ENCODE data around the gene SMIM10L2A.
"Not testable (repeated sequence)": the region's sequence is repeated elsewhere in the genome, so short reads cannot be mapped to it uniquely, and the experiment has no call there.

Gene SMIM10L2A

GRCh38 chrX:135421932-135422809, at the start of gene SMIM10L2A:
TSS of gene SMIM10L2A (plus strand) at chrX:135421944. CDS start at chrX:135422132, 188 bp downstream.
- DNase-seq, result peak in 4 of 42 donors; percentile 11 to 28 (median 18)
- intact Hi-C loops (cut with DNase I), result no loop called here

DNA sequence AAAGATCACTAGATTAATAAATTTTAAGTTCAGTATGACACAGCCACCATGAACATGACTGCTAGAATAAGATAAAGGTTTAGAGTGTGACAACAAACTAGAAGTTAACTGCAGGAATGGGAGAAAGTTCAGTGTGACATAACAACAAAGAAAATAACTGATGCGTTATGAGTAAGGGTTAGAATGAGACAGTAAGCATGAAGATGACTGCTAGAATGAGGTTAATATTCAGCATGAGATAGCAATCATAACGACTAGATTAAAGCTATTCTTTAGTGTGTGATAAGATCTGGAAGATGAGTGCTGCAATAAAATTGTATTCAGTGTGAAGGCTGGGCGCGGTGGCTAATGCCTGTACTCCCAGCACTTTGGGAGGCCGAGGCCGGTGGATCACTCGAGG, 48.4 kb upstream of the SMIM10L2A start:
- no peak for DNase-seq
- intact Hi-C loops (cut with DNase I), result no loop called here

DNA sequence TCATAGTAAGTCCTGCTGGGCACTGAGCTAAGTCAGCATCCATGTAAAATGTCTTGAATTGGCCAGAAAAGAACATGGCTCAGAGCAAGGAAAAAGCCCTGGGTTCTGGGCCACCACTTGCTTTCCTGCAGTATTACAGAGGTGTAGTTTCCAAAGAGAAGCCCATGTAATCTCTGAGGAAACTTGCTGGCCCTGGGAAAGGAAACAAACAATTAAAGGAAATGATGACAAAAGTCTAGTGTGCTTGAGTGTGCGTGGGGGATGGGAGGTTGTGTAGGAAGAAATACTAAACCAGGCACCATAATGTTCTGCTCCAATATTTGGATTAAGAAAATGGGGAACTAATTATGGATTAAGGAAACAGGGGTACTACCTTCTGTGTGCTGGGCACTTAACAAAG, 39.5 kb upstream of the SMIM10L2A start:
- intact Hi-C loops (cut with DNase I), result no loop called here
- no peak for DNase-seq

- DNase-seq, result no peak
- intact Hi-C loops (cut with DNase I), result no loop called here
Observed at GRCh38 chrX:135383249-135383648, 38.5 kb upstream of the SMIM10L2A start.

DNA sequence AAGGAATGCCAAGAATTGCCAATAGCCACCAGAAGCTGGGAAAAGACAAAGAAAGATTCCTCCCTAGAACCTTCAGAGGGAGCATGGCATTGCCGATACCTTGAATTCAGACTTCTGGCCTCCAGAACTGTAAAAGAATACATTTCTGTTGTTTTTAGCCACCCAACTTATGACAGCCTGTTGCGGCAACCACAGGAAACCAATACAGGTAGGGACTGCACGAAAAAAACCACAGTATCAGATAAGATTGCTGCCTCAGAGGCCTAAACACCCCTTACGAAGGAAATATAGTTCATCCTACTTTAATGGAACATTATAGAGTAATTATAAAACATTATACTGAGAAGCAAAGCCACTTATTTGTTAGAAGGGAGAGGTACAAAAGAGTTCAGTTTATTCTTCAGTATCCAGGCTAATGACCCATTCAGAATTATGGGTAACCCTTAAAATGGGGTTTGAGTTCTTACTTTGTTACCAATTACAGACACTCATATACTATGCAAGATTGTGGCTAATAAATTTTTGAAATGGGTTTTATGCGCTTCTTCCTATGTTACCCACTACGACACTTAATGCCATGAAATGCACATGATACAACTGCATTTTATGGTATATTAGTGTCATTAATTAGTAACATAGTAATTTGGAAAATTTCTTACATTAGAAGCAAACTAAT, 37.4 kb upstream of the SMIM10L2A start:
- DNase-seq, result no peak
- intact Hi-C loops (cut with DNase I), result no loop called here

- intact Hi-C loops (cut with DNase I), result no loop called here
- DNase-seq, result no peak
Observed at GRCh38 chrX:135388841-135389240, 32.9 kb upstream of the SMIM10L2A start.

GRCh38 chrX:135389243-135389642, 32.5 kb upstream of the SMIM10L2A start:
- intact Hi-C loops (cut with DNase I), result no loop called here
- DNase-seq, result no peak

GRCh38 chrX:135389717-135390116, 32.0 kb upstream of the SMIM10L2A start:
- intact Hi-C loops (cut with DNase I), result no loop called here
- DNase-seq, result no peak

- intact Hi-C loops (cut with DNase I), result no loop called here
- DNase-seq, result no peak
Observed at GRCh38 chrX:135391734-135392133, 30.0 kb upstream of the SMIM10L2A start.

DNA sequence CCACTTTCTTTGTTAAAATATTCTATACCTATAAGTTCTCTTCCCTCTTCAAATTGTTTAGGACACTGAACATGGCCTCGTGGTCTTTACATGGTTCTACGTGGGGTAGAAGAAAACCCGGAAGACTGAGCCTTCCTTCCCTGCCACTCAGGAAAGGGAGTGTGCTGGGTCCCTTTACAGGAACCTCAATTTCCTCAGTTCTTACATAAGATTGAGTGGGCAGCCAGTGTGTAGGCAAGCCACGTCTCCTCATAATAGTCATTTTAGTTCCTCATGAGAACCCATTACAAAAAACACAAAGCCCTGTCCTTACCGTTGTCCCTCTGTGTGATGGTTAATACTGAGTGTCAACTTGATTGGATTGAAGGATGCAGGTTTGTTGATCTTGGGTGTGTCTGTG, 28.7 kb upstream of the SMIM10L2A start:
- peak in 8 of 42 donors; percentile 1 to 36 (median 11) for DNase-seq
- intact Hi-C loops (cut with DNase I), result no loop called here

DNA sequence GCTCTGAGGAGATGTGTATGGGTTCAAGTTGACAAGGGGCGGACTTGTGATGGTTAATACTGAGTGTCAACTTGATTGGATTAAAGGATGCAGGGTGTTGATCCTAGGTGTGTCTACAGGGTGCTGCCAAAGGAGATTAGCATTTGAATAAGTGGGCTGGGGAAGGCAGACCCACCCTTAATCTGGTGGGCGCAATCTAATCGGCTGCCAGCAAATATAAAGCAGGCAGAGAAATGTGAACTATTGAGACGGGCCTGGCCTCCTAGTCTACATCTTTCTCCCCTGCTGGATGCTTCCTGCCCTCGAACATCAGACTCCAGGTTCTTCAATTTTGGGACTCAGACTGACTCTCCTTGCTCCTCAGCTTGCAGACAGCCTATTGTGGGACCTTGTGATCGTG, 26.7 kb upstream of the SMIM10L2A start:
- DNase-seq, result no peak
- intact Hi-C loops (cut with DNase I), result no loop called here

- intact Hi-C loops (cut with DNase I), result no loop called here
- DNase-seq, result peak in 1 of 42 donors; percentile 36
Observed at GRCh38 chrX:135396109-135396508, 25.6 kb upstream of the SMIM10L2A start.

- no peak for DNase-seq
- intact Hi-C loops (cut with DNase I), result no loop called here
Observed at GRCh38 chrX:135396566-135396965, 25.2 kb upstream of the SMIM10L2A start.

DNA sequence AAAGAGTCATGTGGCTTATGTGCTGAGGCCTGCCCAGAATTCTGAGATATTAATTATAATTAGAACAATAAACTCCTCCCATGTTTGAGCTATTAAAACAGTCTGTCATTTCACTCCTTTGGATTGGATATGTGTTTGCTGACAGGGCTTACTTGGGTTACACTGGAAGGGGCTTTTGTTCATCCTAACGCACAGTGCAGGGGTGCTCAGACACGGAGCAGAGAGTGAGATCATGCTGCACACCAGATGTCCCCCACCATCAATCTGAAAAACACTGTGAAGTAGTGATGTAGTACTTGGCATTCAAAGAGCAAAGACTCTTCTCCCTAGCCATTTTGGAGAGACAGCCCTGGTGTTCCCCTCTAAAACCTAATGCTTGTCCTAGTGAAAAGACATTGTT, 24.1 kb upstream of the SMIM10L2A start:
- DNase-seq, result no peak
- intact Hi-C loops (cut with DNase I), result no loop called here

- intact Hi-C loops (cut with DNase I), result no loop called here
- DNase-seq, result no peak
Observed at GRCh38 chrX:135403374-135403773, 18.4 kb upstream of the SMIM10L2A start.

DNA sequence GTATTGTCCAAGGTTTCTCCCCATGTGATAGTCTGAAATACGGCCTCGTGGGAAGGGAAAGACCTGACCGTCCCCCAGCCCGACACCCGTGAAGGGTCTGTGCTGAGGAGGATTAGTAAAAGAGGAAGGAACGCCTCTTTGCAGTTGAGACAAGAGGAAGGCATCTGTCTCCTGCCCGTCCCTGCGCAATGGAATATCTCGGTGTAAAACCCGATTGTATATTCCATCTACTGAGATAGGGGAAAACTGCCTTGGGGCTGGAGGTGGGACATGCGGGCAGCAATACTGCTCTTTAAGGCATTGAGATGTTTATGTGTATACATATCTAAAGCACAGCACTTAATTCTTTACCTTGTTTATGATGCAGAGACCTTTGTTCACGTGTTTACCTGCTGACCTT, 15.3 kb upstream of the SMIM10L2A start:
- intact Hi-C loops (cut with DNase I); DNase-seq: not testable (repeated sequence)

GRCh38 chrX:135408794-135409193, 12.9 kb upstream of the SMIM10L2A start:
- no peak for DNase-seq
- intact Hi-C loops (cut with DNase I), result no loop called here

DNA sequence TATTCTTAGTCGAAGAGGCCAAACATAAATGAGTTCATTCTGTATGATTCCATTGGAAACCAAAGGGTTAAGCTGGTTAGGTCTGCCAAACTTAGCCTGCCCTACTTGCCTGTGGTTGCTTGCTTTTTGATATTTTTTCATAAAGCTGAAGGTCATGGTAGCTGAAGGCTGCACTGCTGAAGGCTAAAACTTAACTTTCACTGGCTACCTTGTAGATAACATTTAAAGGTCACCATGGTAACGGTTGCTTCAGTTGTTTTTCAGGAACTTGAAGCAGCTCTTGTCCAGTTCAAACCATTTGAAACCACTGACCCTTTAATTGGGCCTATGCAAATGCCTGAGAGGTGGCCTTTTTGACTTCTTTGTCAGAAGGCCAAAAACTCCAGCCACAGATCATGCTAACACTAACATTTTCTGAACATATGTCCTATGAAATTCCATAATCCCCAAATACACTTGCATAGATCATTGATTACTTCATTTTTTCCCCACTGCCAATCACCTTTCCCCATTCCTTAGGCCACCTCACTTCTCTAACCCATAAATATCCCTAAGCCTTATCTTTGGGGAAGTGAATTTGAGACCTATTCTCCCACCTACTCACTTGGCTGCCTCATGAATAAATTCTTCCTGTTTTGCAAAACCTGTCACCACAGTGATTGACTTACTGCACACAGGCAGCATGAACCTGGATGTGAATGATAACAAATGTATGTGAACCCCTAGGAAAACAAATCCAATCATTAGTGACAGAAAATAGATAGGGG, 10.7 kb upstream of the SMIM10L2A start:
- intact Hi-C loops (cut with DNase I), result no loop called here
- no peak for DNase-seq

DNA sequence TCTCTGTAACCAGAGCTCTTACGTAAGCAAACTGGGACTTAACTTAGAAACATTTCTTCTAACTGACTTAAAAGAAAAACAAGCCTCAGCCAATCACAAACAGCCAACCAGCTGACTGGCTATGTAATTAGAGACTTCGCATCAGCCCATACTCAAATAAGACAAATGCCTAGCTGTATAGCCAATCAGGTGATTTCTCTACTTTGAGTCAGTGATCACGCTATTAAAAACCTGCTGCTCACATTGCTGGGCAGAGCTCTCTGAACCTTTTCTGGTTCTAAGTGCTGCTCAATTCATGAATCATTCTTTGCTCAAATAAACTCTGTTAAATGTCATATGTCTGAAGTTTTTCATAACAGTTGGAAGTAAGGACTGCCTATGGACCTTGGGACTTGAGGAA, 9.9 kb upstream of the SMIM10L2A start:
- no peak for DNase-seq
- intact Hi-C loops (cut with DNase I), result no loop called here

- DNase-seq, result no peak
- intact Hi-C loops (cut with DNase I), result no loop called here
Observed at GRCh38 chrX:135416546-135416945, 5.2 kb upstream of the SMIM10L2A start.
